ENCODE data around the gene FIBCD1. TPM values are rescaled to one million over a fixed set of nuclear protein-coding genes. Genes with fewer than 3 reads are reported as not detected.
A peak's percentile ranks its signal among the peaks of the same experiment; 100 is the strongest.

Gene FIBCD1
- total RNA-seq, 1 experiment from 2014 or later: 6.6 TPM

- TF ChIP-seq ZNF671 (CRISPR knock-in tag; IDR thresholded peaks at IDR 0.05): no peak
- TF ChIP-seq, protein P1, sequence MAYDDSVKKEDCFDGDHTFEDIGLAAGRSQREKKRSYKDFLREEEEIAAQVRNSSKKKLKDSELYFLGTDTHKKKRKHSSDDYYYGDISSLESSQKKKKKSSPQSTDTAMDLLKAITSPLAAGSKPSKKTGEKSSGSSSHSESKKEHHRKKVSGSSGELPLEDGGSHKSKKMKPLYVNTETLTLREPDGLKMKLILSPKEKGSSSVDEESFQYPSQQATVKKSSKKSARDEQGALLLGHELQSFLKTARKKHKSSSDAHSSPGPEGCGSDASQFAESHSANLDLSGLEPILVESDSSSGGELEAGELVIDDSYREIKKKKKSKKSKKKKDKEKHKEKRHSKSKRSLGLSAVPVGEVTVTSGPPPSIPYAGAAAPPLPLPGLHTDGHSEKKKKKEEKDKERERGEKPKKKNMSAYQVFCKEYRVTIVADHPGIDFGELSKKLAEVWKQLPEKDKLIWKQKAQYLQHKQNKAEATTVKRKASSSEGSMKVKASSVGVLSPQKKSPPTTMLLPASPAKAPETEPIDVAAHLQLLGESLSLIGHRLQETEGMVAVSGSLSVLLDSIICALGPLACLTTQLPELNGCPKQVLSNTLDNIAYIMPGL (CRISPR knock-in tag; IDR thresholded peaks at IDR 0.05): no peak
- TF ChIP-seq, protein P2, sequence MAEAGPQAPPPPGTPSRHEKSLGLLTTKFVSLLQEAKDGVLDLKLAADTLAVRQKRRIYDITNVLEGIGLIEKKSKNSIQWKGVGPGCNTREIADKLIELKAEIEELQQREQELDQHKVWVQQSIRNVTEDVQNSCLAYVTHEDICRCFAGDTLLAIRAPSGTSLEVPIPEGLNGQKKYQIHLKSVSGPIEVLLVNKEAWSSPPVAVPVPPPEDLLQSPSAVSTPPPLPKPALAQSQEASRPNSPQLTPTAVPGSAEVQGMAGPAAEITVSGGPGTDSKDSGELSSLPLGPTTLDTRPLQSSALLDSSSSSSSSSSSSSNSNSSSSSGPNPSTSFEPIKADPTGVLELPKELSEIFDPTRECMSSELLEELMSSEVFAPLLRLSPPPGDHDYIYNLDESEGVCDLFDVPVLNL (CRISPR knock-in tag; IDR thresholded peaks at IDR 0.05; ENCODE audit: borderline replicate concordance, low read depth): no peak
- Mint-ChIP-seq H3K4me1 (peaks cover 5% of the 10 kb centered on the region), H3K27ac (no peak overlapping the region), H3K27me3 (ENCODE audit: low read depth) (no peaks in the 10 kb centered on the region), H3K4me3 (no peak overlapping the region), H3K36me3 (peaks cover 35% of the 10 kb centered on the region), H3K9me3 (no peaks in the 10 kb centered on the region)
- ChIA-PET CTCF (interaction anchor here (0.6 to 6.3 kb wide), 18 partner anchors 10 to 167 kb away, joined by 3 to 83 read pairs (median 12); partner anchors contain the start of gene FIBCD1), POLR2A (interaction anchor here (0.7 kb wide), 1 partner anchor 143 kb away, joined by 7 read pairs; no protein-coding TSS in a partner anchor)
- ATAC-seq (no peak), DNase-seq (ENCODE audit: low spot score) (no peak)
Observed at GRCh38 chr9:130867556-130867955, 71.5 kb downstream of the FIBCD1 start.

- Mint-ChIP-seq H3K9me3 (no peaks in the 10 kb centered on the region), H3K4me3 (no peak overlapping the region), H3K27ac (peak overlapping the region; percentile 77; the same call in 1 of the 2 replicates), H3K27me3 (ENCODE audit: low read depth) (no peaks in the 10 kb centered on the region), H3K36me3 (peaks cover 27% of the 10 kb centered on the region), H3K4me1 (peaks cover 5% of the 10 kb centered on the region)
- TF ChIP-seq, protein P3, sequence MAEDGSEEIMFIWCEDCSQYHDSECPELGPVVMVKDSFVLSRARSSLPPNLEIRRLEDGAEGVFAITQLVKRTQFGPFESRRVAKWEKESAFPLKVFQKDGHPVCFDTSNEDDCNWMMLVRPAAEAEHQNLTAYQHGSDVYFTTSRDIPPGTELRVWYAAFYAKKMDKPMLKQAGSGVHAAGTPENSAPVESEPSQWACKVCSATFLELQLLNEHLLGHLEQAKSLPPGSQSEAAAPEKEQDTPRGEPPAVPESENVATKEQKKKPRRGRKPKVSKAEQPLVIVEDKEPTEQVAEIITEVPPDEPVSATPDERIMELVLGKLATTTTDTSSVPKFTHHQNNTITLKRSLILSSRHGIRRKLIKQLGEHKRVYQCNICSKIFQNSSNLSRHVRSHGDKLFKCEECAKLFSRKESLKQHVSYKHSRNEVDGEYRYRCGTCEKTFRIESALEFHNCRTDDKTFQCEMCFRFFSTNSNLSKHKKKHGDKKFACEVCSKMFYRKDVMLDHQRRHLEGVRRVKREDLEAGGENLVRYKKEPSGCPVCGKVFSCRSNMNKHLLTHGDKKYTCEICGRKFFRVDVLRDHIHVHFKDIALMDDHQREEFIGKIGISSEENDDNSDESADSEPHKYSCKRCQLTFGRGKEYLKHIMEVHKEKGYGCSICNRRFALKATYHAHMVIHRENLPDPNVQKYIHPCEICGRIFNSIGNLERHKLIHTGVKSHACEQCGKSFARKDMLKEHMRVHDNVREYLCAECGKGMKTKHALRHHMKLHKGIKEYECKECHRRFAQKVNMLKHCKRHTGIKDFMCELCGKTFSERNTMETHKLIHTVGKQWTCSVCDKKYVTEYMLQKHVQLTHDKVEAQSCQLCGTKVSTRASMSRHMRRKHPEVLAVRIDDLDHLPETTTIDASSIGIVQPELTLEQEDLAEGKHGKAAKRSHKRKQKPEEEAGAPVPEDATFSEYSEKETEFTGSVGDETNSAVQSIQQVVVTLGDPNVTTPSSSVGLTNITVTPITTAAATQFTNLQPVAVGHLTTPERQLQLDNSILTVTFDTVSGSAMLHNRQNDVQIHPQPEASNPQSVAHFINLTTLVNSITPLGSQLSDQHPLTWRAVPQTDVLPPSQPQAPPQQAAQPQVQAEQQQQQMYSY (CRISPR knock-in tag; IDR thresholded peaks at IDR 0.05): no peak
- peak; percentile 85 for TF ChIP-seq CTCF (IDR thresholded peaks at IDR 0.05)
- TF ChIP-seq, protein P1 (CRISPR knock-in tag; IDR thresholded peaks at IDR 0.05): peak; percentile 62; the same call in 1 of the 2 replicates
- CTCF ChIA-PET: interaction anchor here (0.5 to 6.3 kb wide), 76 partner anchors 9 to 1244 kb away, joined by 3 to 83 read pairs (median 5); partner anchors contain the start of genes ABL1, EXOSC2 and FIBCD1
- DNase-seq (ENCODE audit: low spot score) (peak; percentile 91), ATAC-seq (peak; percentile 95)
- POLR2A ChIA-PET: interaction anchor here (0.6 to 1.4 kb wide), 5 partner anchors 14 to 177 kb away, joined by 3 to 7 read pairs (median 4); no protein-coding TSS in a partner anchor
Observed at GRCh38 chr9:130866474-130866965, 72.5 kb downstream of the FIBCD1 start.

- Mint-ChIP-seq H3K36me3 (peaks cover 21% of the 10 kb centered on the region), H3K27me3 (ENCODE audit: low read depth) (no peaks in the 10 kb centered on the region), H3K4me1 (peaks cover 5% of the 10 kb centered on the region), H3K4me3 (no peak overlapping the region), H3K9me3 (no peaks in the 10 kb centered on the region), H3K27ac (no peak overlapping the region)
- no peak for DNase-seq (ENCODE audit: low spot score)
- no peak for ATAC-seq
- CTCF ChIA-PET: interaction anchor here (0.6 to 6.3 kb wide), 49 partner anchors 11 to 310 kb away, joined by 3 to 83 read pairs (median 7); partner anchors contain the start of genes ABL1, EXOSC2 and FIBCD1
- POLR2A ChIA-PET: interaction anchor here (0.8 to 1.4 kb wide), 3 partner anchors 15 to 176 kb away, joined by 3 to 7 read pairs (median 4); no protein-coding TSS in a partner anchor
- TF ChIP-seq ZNF263 (CRISPR knock-in tag; IDR thresholded peaks at IDR 0.05; ENCODE audit: low read depth) (no peak), NR3C1 (CRISPR knock-in tag; conservative IDR thresholded peaks at IDR 0.05; ENCODE audit: low read depth) (no peak), ESRRA (CRISPR knock-in tag; IDR thresholded peaks at IDR 0.05; ENCODE audit: borderline replicate concordance) (no peak), NR2C2 (CRISPR knock-in tag; IDR thresholded peaks at IDR 0.05) (no peak), USF1 (CRISPR knock-in tag; IDR thresholded peaks at IDR 0.05) (no peak), ZNF671 (CRISPR knock-in tag; IDR thresholded peaks at IDR 0.05) (no peak), STAT6 (CRISPR knock-in tag; conservative IDR thresholded peaks at IDR 0.05; ENCODE audit: low read depth) (no peak)
- TF ChIP-seq, protein P4, sequence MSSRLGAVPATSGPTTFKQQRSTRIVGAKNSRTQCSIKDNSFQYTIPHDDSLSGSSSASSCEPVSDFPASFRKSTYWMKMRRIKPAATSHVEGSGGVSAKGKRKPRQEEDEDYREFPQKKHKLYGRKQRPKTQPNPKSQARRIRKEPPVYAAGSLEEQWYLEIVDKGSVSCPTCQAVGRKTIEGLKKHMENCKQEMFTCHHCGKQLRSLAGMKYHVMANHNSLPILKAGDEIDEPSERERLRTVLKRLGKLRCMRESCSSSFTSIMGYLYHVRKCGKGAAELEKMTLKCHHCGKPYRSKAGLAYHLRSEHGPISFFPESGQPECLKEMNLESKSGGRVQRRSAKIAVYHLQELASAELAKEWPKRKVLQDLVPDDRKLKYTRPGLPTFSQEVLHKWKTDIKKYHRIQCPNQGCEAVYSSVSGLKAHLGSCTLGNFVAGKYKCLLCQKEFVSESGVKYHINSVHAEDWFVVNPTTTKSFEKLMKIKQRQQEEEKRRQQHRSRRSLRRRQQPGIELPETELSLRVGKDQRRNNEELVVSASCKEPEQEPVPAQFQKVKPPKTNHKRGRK (CRISPR knock-in tag; IDR thresholded peaks at IDR 0.05; ENCODE audit: borderline replicate concordance): no peak
Observed at GRCh38 chr9:130865921-130866320, 73.1 kb downstream of the FIBCD1 start.
